NCI-H1105 treated with DMSO at 0.1 percent for 48 hours (cell line): Measurements from ENCODE around the gene SERPINC1.
A peak's percentile ranks its signal among the peaks of the same experiment; 100 is the strongest.
"Not testable (repeated sequence)": the region's sequence is repeated elsewhere in the genome, so short reads cannot be mapped to it uniquely, and the experiment has no call there.

Experiments used
- DNase-seq: peaks from one replicate; lab custom pipeline; 2025; lab: John Stamatoyannopoulos, UW

Gene SERPINC1

DNA sequence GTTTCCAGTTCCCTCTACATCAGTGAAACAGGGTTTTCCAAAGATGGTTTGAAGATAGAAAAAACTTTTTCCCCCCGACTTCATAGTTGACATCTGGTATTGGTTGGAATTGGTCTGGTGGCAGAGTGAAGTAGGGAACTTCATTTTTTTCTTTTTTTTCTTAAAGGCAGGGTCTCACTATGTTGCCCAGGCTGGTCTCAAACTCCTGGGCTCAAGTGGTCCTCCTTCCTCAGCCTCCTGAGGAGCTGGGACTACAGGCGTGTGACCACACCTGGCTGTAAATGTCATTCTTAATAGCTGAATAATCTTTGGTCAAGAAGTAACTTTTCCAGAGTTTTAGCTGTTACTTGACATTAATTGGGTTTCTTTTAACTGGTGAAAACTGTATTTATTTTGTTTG, 27.2 kb downstream of the SERPINC1 start:
- no peak for DNase-seq

DNA sequence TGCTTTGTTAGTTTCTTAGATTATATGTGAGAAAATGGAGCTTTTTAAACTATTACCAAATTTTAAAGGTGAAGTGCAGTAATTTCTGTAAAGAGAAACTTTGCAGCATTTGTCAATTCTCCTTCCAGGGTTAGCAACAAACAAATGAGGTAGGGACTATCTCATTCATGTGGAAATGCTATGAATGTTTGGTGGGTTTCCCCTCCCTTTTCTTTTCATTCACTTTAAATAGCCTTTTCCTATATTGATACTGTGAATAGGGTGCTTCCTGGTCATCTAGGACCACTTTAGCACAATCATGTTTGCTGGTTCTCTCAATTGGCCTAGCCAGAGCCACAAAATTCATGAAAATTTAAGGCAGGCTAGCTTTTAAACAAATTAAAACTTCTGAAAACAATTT, 28.4 kb downstream of the SERPINC1 start:
- no peak for DNase-seq

DNA sequence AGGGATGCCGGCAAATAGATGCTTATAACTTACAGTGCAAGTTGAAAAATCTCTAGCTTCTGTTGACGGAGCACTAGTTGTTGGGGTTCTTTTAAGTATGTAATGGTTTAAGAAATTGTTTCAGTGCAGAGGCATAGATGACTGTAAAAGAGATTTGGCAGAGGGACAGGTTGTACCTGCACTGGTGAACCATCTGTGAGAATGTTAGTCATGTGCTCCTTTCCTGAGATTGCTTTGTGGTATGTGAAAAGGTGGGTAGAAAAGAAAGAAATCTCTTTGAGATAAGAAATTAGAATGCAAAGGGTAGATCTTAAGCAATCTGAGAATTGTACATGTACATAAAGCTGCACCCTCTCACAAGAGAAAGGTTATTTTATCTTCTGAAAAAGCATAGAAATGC, 29.5 kb downstream of the SERPINC1 start:
- no peak for DNase-seq

DNA sequence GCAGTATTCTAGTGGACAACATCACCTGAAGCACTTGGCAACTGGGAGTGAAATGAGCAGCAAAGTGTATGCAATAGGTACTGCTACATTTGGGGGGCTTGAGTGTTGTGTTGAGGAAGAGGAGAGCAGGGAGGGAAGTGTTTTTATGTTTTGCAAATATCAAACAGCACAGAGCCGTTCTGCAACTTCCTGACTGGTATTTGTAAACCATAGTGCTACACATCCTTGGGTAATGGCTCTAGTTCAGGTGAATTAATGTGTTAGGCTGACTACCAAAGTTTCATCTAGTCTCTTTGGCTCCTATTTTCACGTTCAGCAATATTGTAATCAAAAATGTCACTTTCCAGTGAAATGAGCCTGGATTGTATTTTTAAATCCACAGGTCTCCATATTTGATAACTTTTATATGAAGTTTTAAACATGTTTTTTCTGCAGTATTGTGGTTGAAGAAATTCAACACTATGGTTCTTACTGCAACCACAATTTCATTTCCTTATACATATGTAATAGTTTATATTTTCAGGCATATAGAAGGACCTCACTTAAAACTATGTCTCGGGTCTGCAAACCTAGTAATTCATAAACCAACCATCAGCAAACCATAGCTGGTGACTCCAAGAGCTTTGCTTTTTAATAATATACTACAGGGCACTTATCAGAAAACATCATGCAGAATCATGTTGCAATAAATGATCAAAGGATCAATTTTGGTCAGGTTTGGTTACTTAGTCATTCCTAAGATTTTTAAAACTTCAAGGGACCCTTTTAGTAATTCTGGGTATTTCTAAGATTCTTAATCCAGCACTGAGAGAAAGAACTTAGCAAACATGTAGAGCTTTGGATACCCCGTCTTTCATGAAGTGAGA, 30.1 kb downstream of the SERPINC1 start:
- DNase-seq, result no peak

DNA sequence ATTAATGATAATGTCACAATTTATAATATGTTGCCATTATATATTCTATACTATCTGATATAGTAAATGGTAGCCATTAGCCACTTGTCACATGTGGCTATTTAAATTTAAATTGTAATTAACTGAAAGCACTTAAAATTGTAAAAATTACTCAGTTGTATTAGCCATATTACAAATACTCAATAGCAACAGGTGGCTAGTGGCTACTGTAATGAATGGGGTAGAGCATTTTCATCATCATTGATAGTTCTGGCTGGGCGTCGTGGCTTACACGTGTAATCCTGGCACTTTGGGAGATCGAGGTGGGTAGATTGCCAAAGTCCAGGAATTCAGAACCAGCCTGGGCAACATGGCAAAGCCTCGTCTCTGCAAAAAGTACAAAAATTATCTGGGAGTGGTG, 32.4 kb downstream of the SERPINC1 start:
- no peak for DNase-seq

DNA sequence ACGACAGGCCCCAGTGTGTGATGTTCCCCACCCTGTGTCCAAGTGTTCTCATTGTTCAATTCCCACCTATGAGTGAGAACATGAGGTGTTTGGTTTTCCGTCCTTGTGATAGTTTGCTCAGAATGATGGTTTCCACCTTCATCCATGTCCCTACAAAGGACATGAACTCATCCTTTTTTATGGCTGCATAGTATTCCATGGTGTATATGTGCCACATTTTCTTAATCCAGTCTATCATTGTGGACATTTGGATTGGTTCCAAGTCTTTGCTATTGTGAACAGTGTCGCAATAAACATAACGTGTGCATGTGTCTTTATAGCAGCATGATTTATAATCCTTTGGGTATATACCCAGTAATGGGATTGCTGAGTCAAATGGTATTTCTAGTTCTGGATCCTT, 36.0 kb downstream of the SERPINC1 start:
- DNase-seq, result not testable (repeated sequence)

DNA sequence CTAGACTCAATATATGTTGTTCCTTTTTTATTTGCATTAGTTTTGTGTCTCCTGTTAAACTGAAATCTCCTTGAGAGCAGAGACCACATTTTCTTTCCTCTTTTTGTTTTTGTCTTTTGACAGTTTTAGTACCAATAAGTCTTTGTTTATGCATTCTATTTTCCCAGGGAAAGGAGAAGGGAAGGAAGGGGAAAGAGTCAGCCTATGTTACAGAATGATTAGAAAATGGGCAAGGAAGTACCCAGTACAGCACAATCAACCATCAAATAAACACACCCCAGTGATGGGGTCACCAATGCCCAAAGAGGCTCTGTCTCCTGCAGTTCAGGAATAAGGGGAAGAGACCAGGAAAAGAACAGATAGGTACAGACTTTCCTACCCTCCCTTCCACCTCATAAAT, 38.9 kb downstream of the SERPINC1 start:
- no peak for DNase-seq

DNA sequence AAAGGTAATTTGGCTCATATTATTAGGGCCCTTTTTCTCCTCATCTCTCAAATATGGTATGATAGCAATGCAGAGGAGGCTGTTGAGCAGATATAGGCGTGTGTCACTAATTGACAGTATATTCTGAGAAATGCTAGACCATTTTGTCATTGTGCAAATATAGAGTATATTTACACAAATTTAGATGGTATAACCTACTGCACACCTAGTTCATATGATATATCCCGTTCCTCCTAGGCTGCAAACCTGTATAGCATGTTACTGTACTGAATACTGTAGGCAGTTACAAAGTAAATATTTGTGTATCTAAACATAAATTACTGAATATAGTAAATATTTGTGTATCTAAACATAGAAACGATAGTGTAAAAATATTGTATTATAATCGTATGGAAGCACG, 40.4 kb downstream of the SERPINC1 start:
- DNase-seq, result no peak

DNA sequence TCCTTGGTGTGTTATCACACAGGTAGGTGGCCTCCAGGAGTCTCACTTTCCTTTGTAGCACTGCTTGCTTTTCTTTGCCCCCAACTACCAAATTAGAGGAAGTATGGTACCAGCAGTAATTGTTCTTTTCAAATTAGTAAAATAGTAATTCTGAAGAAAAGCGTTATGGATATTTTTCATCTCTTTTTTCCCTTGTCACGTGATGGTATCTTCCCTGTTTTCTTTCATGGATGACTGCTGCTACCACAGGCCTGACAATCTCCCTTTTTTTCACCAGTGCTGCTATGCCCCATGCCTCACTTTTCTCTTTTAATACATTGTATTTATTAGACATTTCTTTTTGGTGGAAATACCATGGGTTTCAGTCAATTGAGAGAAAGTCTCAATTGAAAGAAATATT, 45.6 kb downstream of the SERPINC1 start:
- DNase-seq, result no peak

DNA sequence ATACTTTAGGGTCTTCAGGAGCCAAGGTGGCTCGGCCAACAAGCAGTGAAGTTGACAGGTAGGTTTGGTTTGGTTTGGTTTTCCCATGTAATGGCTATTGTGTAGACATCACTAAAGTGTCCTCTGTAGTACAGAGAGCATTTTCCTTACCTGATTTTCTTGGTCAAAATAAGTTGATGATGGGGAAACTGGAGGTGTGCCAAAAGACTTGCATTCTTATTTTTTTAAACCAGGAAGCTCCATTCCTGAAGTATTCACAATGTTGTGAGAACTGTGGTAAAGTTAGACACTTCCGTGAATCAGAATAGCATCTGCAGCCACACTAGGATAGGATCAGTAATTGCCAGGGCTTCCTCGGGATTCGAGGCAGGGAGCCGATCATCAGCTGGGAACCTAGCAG, 46.0 kb downstream of the SERPINC1 start:
- DNase-seq, result no peak

DNA sequence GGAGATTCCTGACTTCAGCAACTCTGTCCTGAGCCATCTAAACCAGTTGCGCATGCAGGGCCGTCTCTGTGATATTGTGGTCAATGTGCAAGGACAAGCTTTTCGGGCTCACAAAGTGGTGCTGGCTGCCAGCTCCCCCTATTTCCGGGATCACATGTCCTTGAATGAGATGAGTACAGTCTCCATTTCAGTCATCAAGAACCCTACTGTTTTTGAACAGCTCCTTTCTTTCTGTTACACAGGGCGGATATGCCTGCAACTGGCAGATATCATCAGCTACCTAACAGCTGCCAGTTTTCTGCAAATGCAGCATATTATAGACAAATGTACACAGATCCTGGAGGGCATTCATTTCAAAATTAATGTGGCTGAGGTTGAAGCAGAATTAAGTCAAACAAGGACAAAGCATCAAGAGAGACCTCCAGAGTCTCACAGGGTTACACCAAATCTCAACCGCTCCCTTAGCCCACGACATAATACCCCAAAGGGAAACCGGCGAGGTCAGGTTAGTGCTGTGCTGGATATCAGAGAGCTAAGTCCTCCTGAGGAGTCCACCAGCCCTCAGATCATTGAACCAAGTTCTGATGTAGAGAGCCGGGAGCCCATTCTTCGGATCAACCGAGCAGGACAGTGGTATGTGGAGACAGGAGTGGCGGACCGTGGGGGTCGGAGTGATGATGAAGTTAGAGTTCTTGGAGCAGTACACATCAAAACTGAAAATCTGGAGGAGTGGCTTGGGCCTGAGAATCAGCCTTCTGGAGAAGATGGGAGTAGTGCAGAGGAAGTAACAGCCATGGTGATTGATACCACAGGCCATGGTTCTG, 46.7 kb downstream of the SERPINC1 start:
- no peak for DNase-seq

DNA sequence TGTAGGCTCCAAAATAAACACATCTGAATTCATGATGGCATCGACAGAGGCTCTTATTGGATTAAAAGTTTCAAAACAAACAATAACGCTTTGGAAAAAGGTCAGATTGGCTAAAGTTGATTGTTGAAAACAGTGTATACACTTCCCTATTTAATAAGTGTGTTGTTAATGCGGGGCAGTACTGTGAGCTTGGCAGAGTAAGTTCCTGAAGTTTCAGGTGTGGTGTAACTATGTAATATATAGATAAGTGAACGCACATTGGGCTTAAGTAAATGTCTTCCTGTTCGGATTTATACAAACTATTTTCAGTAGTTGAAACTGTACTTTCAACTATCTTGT, 48.1 kb downstream of the SERPINC1 start:
- no peak for DNase-seq

DNA sequence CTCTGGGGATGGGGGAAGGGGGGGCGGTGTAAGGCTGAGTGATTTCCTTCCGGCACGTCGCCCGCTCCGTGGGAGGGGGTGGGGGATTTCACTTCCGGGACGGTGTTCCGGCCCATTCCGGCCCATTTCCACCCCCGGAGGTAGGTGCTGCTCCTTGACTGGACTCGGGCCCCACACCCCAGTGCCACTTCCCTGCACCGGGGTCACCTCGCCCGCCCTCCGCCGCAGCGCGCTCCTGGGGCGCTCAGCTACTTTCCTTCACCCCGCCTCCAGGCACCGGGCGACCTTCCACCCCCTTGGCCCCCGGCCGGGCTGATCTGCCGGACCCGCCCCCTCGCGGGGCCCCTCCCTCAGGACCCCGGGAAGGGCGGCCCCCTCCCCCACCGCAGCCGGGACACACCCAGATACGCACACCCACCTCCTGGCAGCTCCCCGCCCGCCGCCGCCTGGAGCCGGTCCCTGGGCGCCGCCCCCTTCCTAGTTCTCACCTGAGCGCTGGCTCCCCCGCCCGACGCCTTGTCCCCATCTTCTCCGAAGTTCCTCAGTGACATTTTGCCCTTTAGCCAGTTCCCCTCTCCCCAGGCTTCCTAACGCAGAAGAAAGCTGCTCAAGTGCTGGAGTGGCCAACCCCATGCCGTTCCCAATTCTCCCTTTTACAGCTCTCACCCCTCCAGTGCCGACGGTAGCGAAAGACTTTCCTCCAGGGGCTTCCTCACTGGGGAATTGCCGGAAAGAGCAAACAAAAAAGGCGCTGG, 48.7 kb downstream of the SERPINC1 start, which contains the start of gene ZBTB37:
Gene ZBTB37, plus strand, starts transcription at position 115 of the 755 bp plus-strand sequence. CDS start 1,846 bp downstream, outside the sequence.
- DNase-seq, result peak; percentile 91

DNA sequence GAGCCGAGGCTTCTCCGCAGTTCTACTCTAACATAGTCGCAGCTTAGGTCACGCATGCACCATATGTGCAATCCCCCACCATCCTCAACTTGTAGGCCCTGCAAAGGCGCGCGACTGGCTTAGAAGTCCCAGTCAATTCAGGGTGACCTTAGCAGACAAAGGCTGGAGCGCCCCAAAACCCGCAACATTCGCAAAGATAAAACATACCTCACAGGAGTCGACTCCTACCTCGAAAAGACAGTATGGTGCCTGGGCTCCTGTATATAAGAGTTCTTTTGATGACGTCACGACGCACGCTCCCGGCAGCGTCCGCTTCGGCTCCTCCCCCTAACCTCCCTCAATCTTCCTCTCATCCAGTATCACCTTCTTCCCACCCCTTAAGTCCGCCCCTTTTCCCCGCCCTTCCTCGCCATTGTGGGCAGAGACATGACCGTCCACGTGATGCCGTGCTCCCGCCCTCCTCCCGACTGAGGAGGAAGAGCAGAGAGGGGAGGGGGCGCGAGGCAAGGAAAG, 49.3 kb downstream of the SERPINC1 start, which contains the start of gene GAS5:
Gene GAS5, minus strand, starts transcription at position 237 of the 513 bp plus-strand sequence.
- peak; percentile 99 for DNase-seq

DNA sequence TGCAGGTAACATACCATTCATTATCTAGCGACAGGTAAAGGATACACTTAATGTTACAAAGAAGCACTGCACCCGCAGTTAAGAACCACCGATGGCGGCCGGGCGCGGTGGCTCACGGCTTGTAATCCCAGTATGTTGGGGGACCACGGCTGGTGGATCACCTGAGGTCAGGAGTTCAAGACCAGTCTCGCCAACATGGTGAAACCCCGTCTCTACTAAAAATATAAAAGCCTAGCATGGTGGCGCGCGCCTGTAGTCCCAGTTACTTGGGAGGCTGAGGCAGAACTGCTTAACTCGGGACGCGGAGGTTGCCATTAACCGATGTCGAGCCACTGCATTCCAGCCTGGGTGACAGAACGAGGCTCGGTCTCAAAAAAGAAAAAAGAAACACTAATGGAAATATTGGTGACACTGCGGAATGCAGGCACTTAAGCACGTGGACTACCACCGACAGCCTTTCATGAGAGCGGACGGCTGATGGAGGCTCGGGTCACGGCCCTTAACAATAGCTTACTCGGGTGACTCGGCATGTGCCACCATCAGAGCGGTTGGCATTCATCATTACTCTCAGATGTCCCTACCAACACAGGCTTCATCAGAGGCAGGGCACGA, 49.9 kb downstream of the SERPINC1 start:
- DNase-seq, result no peak

DNA sequence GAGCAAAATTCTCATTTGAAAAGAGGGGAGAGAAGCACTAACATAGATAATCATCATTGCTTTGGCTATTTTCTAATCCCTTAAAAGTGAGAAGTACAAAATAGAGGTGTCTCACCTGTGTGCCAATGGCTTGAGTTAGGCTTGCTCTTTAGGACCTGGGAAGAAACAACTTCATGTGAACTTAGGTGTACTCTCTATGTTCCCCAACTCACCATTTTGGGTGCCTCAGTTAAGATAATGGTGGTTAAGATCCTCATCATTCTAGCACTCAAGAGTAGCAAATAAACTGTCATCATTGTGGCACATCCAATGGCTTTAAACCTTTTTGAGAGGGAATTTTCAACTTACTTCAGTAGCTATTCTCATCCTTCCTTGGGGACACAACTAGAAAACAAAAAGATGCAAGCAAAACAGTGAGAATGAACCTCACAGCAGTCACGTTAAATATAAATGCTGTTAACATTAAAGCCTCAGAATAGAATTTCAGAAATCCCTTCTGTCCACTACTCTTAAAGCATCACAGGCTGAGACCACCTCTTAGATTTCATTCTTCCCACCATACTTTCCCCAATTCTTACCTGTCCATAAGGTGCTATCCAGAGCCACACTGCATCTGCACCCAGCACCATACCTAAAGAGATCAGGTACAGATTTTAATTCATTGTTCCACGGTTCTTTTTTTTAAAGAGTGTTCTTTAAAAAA, 50.6 kb downstream of the SERPINC1 start:
- DNase-seq, result no peak

DNA sequence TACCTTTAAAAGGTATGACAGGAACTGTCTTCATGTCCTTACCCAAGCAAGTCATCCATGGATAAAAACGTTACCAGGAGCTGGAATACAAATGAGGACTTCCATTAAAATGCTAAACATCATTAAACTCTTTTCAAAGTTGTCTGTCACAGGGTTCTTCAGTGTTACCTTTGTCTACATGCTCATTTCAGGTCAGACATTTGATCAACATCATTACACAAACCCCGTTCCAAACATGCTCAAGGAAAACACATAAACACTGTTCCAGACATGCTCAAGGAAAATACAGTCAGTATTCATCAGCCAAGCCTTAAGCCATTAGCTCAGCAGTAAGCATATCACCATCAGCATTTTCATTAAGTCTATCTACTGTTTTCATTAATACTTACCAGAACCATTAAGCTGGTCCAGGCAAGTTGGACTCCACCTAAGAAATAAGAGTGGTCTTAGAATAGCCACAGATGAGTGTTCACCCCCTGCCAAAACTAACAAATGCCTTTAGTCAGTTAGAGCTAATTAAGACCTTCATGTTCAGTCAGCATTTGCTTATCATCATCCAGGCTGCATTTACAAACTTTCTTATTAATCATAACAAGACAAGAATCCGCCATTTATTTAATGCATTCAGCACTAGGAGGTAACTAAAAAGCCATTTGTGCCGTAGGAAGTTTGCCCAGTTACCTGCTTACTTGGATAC, 51.5 kb downstream of the SERPINC1 start:
- no peak for DNase-seq

DNA sequence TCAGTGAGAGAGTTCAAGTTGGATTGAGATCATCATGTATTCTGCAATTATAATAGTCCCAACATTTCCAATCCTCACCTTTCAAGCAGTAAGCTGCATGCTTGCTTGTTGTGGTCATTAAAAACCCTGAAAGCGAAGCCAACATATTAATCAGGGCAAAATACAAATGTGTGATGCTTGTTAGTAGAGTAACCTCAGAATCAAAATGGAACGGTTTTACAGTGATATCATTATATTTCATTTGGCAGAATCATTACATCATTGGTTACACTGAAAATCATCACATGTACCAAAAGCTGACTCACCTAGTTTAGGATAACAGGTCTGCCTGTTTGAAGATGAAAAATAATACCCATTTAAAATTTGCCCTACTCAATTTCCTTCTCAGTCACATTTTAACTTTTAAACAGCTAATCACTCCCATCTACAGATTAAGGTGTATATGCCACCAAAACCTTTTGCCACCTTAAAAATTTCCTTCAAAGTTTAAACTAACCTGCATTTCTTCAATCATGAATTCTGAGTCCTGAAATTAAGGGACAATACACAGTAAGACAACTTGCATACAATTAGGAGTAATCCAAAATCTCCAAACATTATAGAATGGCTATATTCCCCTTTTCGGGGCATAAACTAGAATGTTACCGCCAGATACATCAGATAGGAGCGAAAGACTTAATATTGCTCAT, 52.8 kb downstream of the SERPINC1 start:
- no peak for DNase-seq

DNA sequence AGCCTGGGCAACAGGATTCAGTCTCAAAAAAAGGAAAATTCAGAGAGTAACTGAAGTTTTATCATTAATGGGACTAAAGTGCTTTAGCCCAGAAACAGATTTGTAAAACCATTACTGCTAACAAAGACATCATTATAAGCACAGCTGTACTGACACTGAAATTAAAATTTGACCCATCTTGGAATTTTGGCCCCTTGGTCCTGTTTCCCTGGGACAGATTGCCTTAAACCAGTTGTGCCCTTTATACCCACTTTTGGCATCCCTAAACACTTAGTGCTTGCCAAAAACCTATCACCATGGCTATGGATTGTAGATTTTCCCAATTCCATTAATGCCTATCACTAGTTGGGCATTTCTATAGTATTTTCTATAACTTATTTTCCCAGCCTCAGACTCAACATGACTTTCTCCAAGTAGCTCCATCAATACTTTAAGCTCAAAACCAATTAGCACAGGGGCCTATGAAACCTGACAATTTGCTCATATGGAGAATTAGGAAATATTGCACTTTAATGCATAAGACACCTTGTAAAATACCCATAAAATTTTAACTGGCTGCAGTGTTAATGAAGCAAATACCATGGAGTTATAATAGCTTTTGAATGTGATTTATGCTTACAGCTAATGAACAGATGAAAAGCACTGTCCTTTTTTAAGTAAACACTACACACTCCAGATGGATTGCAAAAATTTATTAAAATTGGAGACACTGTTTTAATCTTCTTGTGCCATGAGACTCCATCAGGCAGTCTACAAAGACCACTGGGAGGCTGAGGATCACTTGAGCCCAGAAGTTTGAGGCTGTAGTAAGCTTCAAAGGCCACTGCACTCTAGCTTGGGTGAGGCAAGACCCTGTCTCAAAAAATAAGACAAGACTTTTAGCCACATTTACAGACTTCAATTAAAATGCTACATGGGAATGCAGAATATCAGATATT, 53.6 kb downstream of the SERPINC1 start:
- DNase-seq, result no peak
